Heart right ventricle (tissue), 16 donors: Measurements from ENCODE around the gene TMEM9B. TPM values are rescaled to one million over a fixed set of nuclear protein-coding genes. Genes with fewer than 3 reads are reported as not detected.
"Not testable (repeated sequence)": the region's sequence is repeated elsewhere in the genome, so short reads cannot be mapped to it uniquely, and the experiment has no call there.

Source experiments
- ATAC-seq, 8 donors: fragments of 200-7000 bp; cut with Tn5 transposase; one replicate each; pipeline ENCODE4 v1.9.1; 2020; ENCODE audit warnings: mild to moderate bottlenecking in 8 of 8, moderate library complexity in 8 of 8, moderate number of reproducible peaks in 1 of 8
- DNase-seq, 2 donors: peaks; one replicate each; pipeline ENCODE4 v3.0.0-alpha.2; 2020
- H3K27ac ChIP-seq, 10 donors: fragments of 200-600 bp; sonication (generic) in 2 of 10; one replicate each; pipeline versions ENCODE4 v1.5.0 to v1.8.0; 2020 to 2022; ENCODE audit warnings: mild to moderate bottlenecking in 3 of 10
- H3K27me3 ChIP-seq, 7 donors: fragments of 200-600 bp; one replicate each; pipeline ENCODE4 v1.8.0; 2021 to 2022; ENCODE audit warnings: mild to moderate bottlenecking in 2 of 7
- H3K36me3 ChIP-seq, 9 donors: fragments of 200-600 bp; sonication (generic) in 1 of 9; one replicate each; pipeline versions ENCODE4 v1.5.0 to v1.8.0; 2020 to 2022; ENCODE audit warnings: mild to moderate bottlenecking in 2 of 9
- H3K4me1 ChIP-seq, 9 donors: fragments of 200-600 bp; sonication (generic) in 1 of 9; one replicate each; pipeline versions ENCODE4 v1.5.0 to v1.8.0; 2020 to 2022; ENCODE audit warnings: mild to moderate bottlenecking in 4 of 9
- H3K4me3 ChIP-seq, 10 donors: fragments of 200-600 bp; sonication (generic) in 2 of 10; one replicate each; pipeline versions ENCODE4 v1.5.0 to v1.8.0; 2020 to 2022; ENCODE audit warnings: mild to moderate bottlenecking in 7 of 10, moderate library complexity in 2 of 10
- H3K9me3 ChIP-seq, 11 donors: fragments of 200-600 bp in 10 of 11; sonication (generic) in 2 of 11; one replicate each; pipeline versions ENCODE4 v1.5.0 to v1.8.0; 2013 to 2022; ENCODE audit warnings: mild to moderate bottlenecking in 2 of 11, control low read depth in 1 of 11, moderate library complexity in 1 of 11
- CTCF ChIP-seq, 9 donors: fragments of 200-600 bp; sonication (generic) in 2 of 9; IDR thresholded peaks; one replicate each; pipeline versions ENCODE4 v1.5.0 to v1.8.0; 2021 to 2022; ENCODE audit warnings: antibody characterized with exemption in 9 of 9, mild to moderate bottlenecking in 5 of 9, moderate library complexity in 1 of 9
- WGBS, 2 donors: extraction: QIAGEN DNeasy Blood & Tissue Kit; methylation state at CpG; one replicate each; pipeline ENCODE4 v1.1.7; 2013; ENCODE audit warnings: inconsistent platforms in 1 of 2; 5-methylcytosine and 5-hydroxymethylcytosine counted together
- intact Hi-C, 10 donors: fragments of 100-400 bp; cut with DNase I; formaldehyde crosslinking; loops; one replicate each; pipeline versions ENCODE4 v1.11.1 to v1.14.2; 2022
- polyA plus RNA-seq, 2 donors: library from polyadenylated mRNA; stranded (reverse); fragments of 200-250 nt; gene quantifications; one replicate each; pipeline ENCODE4 v1.2.3, GENCODE V29; 2013
- total RNA-seq, 10 donors: library from RNA; stranded (reverse); fragmentation: NEBNext Ultra II Directional in 3 of 10; extraction: Animal tissue kit (Norgen Biotek cat#: 25700) in 3 of 10; gene quantifications; one replicate each; pipeline versions ENCODE4 v1.2.1 to v1.2.4, GENCODE V29; 2021 to 2023
- donor health status: Arrhythmogenic right ventricular cardiomyopathy.
- donor health status: ischemic (EF 13 %, LVEDD 7.1; RV severe dilation, severe dysfunction).
- donor health status: healthy with polysubstance abuse.
- donor health status: DM: no; HTN: yes; CAD: no.
- donor health status: DM: no; HTN: no; CAD: no.
- donor health status: ischemic (EF 25% LVEDD 6.9; RV normal size, moderate dysfunction).
- donor health status: ischemic (EF 25% LVEDD 5.7; RV mildly dilated, moderate dysfunction).
- donor health status: healthy.
- donor health status: DM: yes; HTN: yes; CAD: no.
- donor health status: Ischemic cardiomyopathy.
- donor health status: ischemic (EF 35%, LVEDD 5.7; RV mildly dilated, moderate dysfunction).
- donor health status: nonischemic (EF 11% LVEDD 7.7; RV severe dilation, severe dysfunction).
- donor health status: DM: yes; HTN: yes; CAD: no.
- donor health status: PGD.
- donor health status: ischemic (EF 29% LVEDD 5.4; RV normal size, mild dysfunction).
- donor health status: nonischemic (EF 23%, LVEDD 6.1; RV moderate dilation, normal function).

Gene TMEM9B
- total and polyA plus RNA-seq, 12 donors, result 23.8 to 56.7 (median 47.7) TPM

GRCh38 chr11:8989453-8989852 is 25.2 kb upstream of the TMEM9B start:
- WGBS, 2 donors, result 81 to 86% methylated on average over 1 of the region's 1 CpG
- H3K27ac ChIP-seq, result no peak overlapping the region
- DNase-seq, result no peak
- ATAC-seq, result no peak
- no peaks in the 10 kb centered on the region for H3K9me3 ChIP-seq
- intact Hi-C loops, result no loop called here
- H3K36me3 ChIP-seq, result no peaks in the 10 kb centered on the region
- H3K27me3 ChIP-seq, result no peaks in the 10 kb centered on the region
- TF ChIP-seq CTCF (IDR thresholded peaks at IDR 0.05), result no peak
- no peak overlapping the region for H3K4me3 ChIP-seq
- peaks cover 0 to 9% (median 0%) of the 10 kb centered on the region in 9 donors for H3K4me1 ChIP-seq

GRCh38 chr11:8988329-8989234 is 24.3 kb upstream of the TMEM9B start:
- Histone ChIP-seq H3K9me3 (no peaks in the 10 kb centered on the region), H3K27me3 (no peaks in the 10 kb centered on the region), H3K4me3 (no peak overlapping the region), H3K27ac (no peak overlapping the region), H3K4me1 (peaks cover 0 to 9% (median 0%) of the 10 kb centered on the region in 9 donors), H3K36me3 (no peaks in the 10 kb centered on the region)
- no peak for ATAC-seq
- intact Hi-C loops, result no loop called here
- DNase-seq, result no peak
- no peak for TF ChIP-seq CTCF (IDR thresholded peaks at IDR 0.05)
- 78 to 84% methylated on average over 3 of the region's 3 CpGs for WGBS, 2 donors

GRCh38 chr11:8987446-8987845 is 23.2 kb upstream of the TMEM9B start:
- Histone ChIP-seq H3K36me3 (no peaks in the 10 kb centered on the region), H3K27ac (no peak overlapping the region), H3K4me3 (no peak overlapping the region), H3K9me3 (no peaks in the 10 kb centered on the region), H3K27me3 (no peaks in the 10 kb centered on the region), H3K4me1 (peaks cover 0 to 9% (median 0%) of the 10 kb centered on the region in 9 donors)
- intact Hi-C loops, result no loop called here
- no peak for TF ChIP-seq CTCF (IDR thresholded peaks at IDR 0.05)
- ATAC-seq (no peak), DNase-seq (no peak)
- WGBS, 2 donors, result 86 to 88% methylated on average over 2 of the region's 2 CpGs

GRCh38 chr11:8986772-8987171 is 22.5 kb upstream of the TMEM9B start:
- DNase-seq, intact Hi-C loops, H3K36me3 ChIP-seq, H3K27ac ChIP-seq, H3K9me3 ChIP-seq, ATAC-seq, H3K27me3 ChIP-seq, H3K4me3 ChIP-seq, H3K4me1 ChIP-seq: not testable (repeated sequence)
- WGBS, 2 donors, result 96 to 100% methylated on average over 6 of the region's 6 CpGs

- no peak for TF ChIP-seq CTCF (IDR thresholded peaks at IDR 0.05)
- Histone ChIP-seq H3K9me3 (no peaks in the 10 kb centered on the region), H3K4me3 (no peak overlapping the region), H3K27ac (no peak overlapping the region), H3K36me3 (no peaks in the 10 kb centered on the region), H3K27me3 (no peaks in the 10 kb centered on the region), H3K4me1 (peaks cover 0 to 9% (median 0%) of the 10 kb centered on the region in 9 donors)
- WGBS, 2 donors, result 90 to 94% methylated on average over 5 of the region's 5 CpGs
- intact Hi-C loops, result no loop called here
- ATAC-seq (no peak), DNase-seq (no peak)
Measured at GRCh38 chr11:8985462-8985861, 21.2 kb upstream of the TMEM9B start.
